Measurements from ENCODE around the gene KIF12. TPM values are rescaled to one million over a fixed set of nuclear protein-coding genes. Genes with fewer than 3 reads are reported as not detected.

Gene KIF12
- polyA plus RNA-seq, 1 donor (not counting 4 experiments of a cell fraction or from before 2014, with no cell fraction given), result 1.5 TPM

DNA sequence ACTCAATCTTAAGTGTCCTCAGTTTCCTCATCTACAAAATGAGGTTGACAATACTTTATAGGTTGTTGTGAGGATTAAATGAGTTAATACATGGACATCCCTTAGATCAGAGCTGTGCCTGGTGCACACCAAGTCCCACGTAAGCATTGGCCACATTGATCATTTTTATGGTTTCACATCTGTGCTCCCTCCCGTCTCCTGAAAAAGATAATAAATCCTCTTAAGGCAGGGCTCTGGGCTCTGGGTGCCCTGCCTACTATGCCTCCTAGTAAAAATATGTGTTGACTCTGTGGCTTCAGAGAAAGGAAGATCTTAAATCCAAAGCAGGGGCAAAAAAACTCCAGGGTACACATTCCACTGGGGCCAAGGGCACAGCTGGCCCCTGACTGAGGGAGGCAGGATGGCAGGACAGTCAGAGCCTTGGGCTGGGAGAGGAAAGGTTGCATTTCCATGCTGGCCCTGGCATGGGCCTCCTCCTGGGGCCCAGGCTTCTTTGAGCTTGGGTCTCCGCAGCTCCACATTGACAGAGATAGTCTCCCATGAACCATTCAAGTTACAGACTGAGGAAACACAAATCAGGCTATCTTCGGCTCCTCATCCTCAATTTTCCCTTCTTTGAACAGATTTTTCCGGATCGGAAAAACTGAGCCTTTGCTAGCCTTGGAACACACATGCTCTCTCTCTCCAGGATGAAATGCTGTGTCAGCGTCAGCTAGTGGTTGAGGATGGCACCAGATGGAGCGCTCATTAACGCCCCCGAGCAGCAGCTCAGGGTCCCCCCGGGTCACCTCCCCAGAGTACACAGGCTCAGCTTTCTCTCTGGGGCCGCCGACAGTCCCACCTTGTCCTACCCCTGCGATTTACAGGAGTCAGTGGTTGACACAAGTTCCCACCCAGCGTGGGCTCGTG, 22.4 kb upstream of the KIF12 start:
- H3K9ac ChIP-seq (ENCODE audit: control insufficient read depth, extremely low read depth, insufficient read depth, low read length), result no peak overlapping the region
- no peak overlapping the region for H3K4me3 ChIP-seq (ENCODE audit: control insufficient read depth in 2 of 3, extremely low read depth in 1 of 3, insufficient read depth in 2 of 3, low read depth in 1 of 3, low read length in 3 of 3)
- no peak overlapping the region for H3K4me2 ChIP-seq (ENCODE audit: control insufficient read depth, extremely low read depth, insufficient read depth, low read depth, low read length)
- peaks cover 27% of the 10 kb centered on the region for H3K27me3 ChIP-seq (ENCODE audit: control insufficient read depth, extremely low read depth, insufficient read depth, low read length)
- no peaks in the 10 kb centered on the region for H3K79me2 ChIP-seq (ENCODE audit: control insufficient read depth, insufficient read depth, low read length)
- no peaks in the 10 kb centered on the region for H4K20me1 ChIP-seq (ENCODE audit: control insufficient read depth, extremely low read depth, insufficient read depth, low read length)
- no peaks in the 10 kb centered on the region for H3K9me3 ChIP-seq (ENCODE audit: control insufficient read depth, low read depth, low read length)
- H3K27ac ChIP-seq (ENCODE audit: control insufficient read depth, insufficient read depth, low read length), result no peak overlapping the region
- DNase-seq (ENCODE audit: low read depth, low spot score), result no peak
- H2AFZ ChIP-seq (ENCODE audit: control insufficient read depth, low read length), result no peak overlapping the region
- H3K9me1 ChIP-seq (ENCODE audit: control insufficient read depth, extremely low read depth, insufficient read depth, low read length), result no peaks in the 10 kb centered on the region
- dilution Hi-C loops (cut with MboI; ENCODE audit: extremely low pct_ligation_motif_present, low sequenced_read_pairs), result no loop called here
- no peaks in the 10 kb centered on the region for H3K4me1 ChIP-seq (ENCODE audit: control insufficient read depth, extremely low read depth, insufficient read depth, low read length)
- no peaks in the 10 kb centered on the region for H3K36me3 ChIP-seq (ENCODE audit: control insufficient read depth in 2 of 2, extremely low read depth in 1 of 2, insufficient read depth in 2 of 2, low read length in 2 of 2)
- no peak for FAIRE-seq
- no peak for TF ChIP-seq EZH2 (IDR thresholded peaks at IDR 0.05; ENCODE audit: low read length)
- TF ChIP-seq, protein P1, sequence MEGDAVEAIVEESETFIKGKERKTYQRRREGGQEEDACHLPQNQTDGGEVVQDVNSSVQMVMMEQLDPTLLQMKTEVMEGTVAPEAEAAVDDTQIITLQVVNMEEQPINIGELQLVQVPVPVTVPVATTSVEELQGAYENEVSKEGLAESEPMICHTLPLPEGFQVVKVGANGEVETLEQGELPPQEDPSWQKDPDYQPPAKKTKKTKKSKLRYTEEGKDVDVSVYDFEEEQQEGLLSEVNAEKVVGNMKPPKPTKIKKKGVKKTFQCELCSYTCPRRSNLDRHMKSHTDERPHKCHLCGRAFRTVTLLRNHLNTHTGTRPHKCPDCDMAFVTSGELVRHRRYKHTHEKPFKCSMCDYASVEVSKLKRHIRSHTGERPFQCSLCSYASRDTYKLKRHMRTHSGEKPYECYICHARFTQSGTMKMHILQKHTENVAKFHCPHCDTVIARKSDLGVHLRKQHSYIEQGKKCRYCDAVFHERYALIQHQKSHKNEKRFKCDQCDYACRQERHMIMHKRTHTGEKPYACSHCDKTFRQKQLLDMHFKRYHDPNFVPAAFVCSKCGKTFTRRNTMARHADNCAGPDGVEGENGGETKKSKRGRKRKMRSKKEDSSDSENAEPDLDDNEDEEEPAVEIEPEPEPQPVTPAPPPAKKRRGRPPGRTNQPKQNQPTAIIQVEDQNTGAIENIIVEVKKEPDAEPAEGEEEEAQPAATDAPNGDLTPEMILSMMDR (optimal IDR thresholded peaks at IDR 0.05 in 1 of 3, IDR thresholded peaks at IDR 0.05 in 1 of 3, conservative IDR thresholded peaks at IDR 0.05 in 1 of 3; ENCODE audit: extremely low read depth in 1 of 3, insufficient read depth in 2 of 3, low read length in 3 of 3), result no peak

GRCh38 chr9:114120192-114121014, 21.3 kb upstream of the KIF12 start:
- no peak for FAIRE-seq
- dilution Hi-C loops (cut with MboI; ENCODE audit: extremely low pct_ligation_motif_present, low sequenced_read_pairs), result no loop called here
- H4K20me1 ChIP-seq (ENCODE audit: control insufficient read depth, extremely low read depth, insufficient read depth, low read length), result no peaks in the 10 kb centered on the region

More at GRCh38 chr9:114120192-114121014, 21.3 kb upstream of the KIF12 start:
- H3K4me2 ChIP-seq (ENCODE audit: control insufficient read depth, extremely low read depth, insufficient read depth, low read depth, low read length), result no peak overlapping the region
- no peaks in the 10 kb centered on the region for H3K9me1 ChIP-seq (ENCODE audit: control insufficient read depth, extremely low read depth, insufficient read depth, low read length)
- DNase-seq (ENCODE audit: low read depth, low spot score), result no peak
- no peaks in the 10 kb centered on the region for H3K79me2 ChIP-seq (ENCODE audit: control insufficient read depth, insufficient read depth, low read length)
- H3K27ac ChIP-seq (ENCODE audit: control insufficient read depth, insufficient read depth, low read length), result no peak overlapping the region
- no peak overlapping the region for H2AFZ ChIP-seq (ENCODE audit: control insufficient read depth, low read length)
- H3K9me3 ChIP-seq (ENCODE audit: control insufficient read depth, low read depth, low read length), result no peaks in the 10 kb centered on the region
- peaks cover 21% of the 10 kb centered on the region for H3K27me3 ChIP-seq (ENCODE audit: control insufficient read depth, extremely low read depth, insufficient read depth, low read length)
- no peaks in the 10 kb centered on the region for H3K36me3 ChIP-seq (ENCODE audit: control insufficient read depth in 2 of 2, extremely low read depth in 1 of 2, insufficient read depth in 2 of 2, low read length in 2 of 2)
- TF ChIP-seq, protein P1 (optimal IDR thresholded peaks at IDR 0.05 in 1 of 3, IDR thresholded peaks at IDR 0.05 in 1 of 3, conservative IDR thresholded peaks at IDR 0.05 in 1 of 3; ENCODE audit: extremely low read depth in 1 of 3, insufficient read depth in 2 of 3, low read length in 3 of 3), result no peak
- no peak for TF ChIP-seq EZH2 (IDR thresholded peaks at IDR 0.05; ENCODE audit: low read length)
- H3K9ac ChIP-seq (ENCODE audit: control insufficient read depth, extremely low read depth, insufficient read depth, low read length), result no peak overlapping the region
- H3K4me1 ChIP-seq (ENCODE audit: control insufficient read depth, extremely low read depth, insufficient read depth, low read length), result no peaks in the 10 kb centered on the region
- H3K4me3 ChIP-seq (ENCODE audit: control insufficient read depth in 2 of 3, extremely low read depth in 1 of 3, insufficient read depth in 2 of 3, low read depth in 1 of 3, low read length in 3 of 3), result no peak overlapping the region

Data from keratinocyte (primary cell).